Upper lobe of right lung (tissue), 1 donor: ENCODE measurements around the gene TXNL1. TPM values are rescaled to one million over a fixed set of nuclear protein-coding genes. Genes with fewer than 3 reads are reported as not detected.

Source experiments
- ATAC-seq: fragments of 200-7000 bp; cut with Tn5 transposase; one replicate; pipeline ENCODE4 v1.9.1; 2020; ENCODE audit warnings: mild to moderate bottlenecking, moderate library complexity
- DNase-seq: peaks from one replicate; pipeline ENCODE4 v3.0.0-alpha.2; 2020
- H3K27ac ChIP-seq: fragments of 200-600 bp; one replicate; pipeline ENCODE4 v1.8.0; 2022
- H3K27me3 ChIP-seq: fragments of 200-600 bp; one replicate; pipeline ENCODE4 v1.8.0; 2022; ENCODE audit warnings: mild to moderate bottlenecking
- H3K36me3 ChIP-seq: fragments of 200-600 bp; one replicate; pipeline ENCODE4 v1.8.0; 2022
- H3K4me1 ChIP-seq: fragments of 200-600 bp; one replicate; pipeline ENCODE4 v1.8.0; 2022
- H3K4me3 ChIP-seq: fragments of 200-600 bp; one replicate; pipeline ENCODE4 v1.8.0; 2022; ENCODE audit warnings: mild to moderate bottlenecking
- H3K9me3 ChIP-seq: fragments of 200-600 bp; one replicate; pipeline ENCODE4 v1.8.0; 2022
- intact Hi-C: fragments of 100-400 bp; cut with DNase I; formaldehyde crosslinking; loops from one replicate; pipeline ENCODE4 v1.11.0; 2022
- total RNA-seq: library from RNA; stranded (reverse); fragmentation: NEBNext Ultra II Directional; extraction: Animal tissue kit (Norgen Biotek cat#: 25700); gene quantifications from one replicate; pipeline ENCODE4 v1.2.1, GENCODE V29; 2021
- TF ChIP-seq, protein P1 (sequence below): fragments of 200-600 bp; IDR thresholded peaks from one replicate; pipeline ENCODE4 v1.8.0; 2022; ENCODE audit warnings: antibody characterized with exemption
- donor health status: DM: no; HTN: yes; CAD: no; lungs with severe emphysema.

Gene TXNL1
- total RNA-seq, 1 donor from 2014 or later = 56.4 TPM

- H3K27me3 ChIP-seq = no peaks in the 10 kb centered on the region
- no peak for DNase-seq
These were observed 34.0 kb upstream of the TXNL1 start for GRCh38 chr18:56672391-56672790.

DNA sequence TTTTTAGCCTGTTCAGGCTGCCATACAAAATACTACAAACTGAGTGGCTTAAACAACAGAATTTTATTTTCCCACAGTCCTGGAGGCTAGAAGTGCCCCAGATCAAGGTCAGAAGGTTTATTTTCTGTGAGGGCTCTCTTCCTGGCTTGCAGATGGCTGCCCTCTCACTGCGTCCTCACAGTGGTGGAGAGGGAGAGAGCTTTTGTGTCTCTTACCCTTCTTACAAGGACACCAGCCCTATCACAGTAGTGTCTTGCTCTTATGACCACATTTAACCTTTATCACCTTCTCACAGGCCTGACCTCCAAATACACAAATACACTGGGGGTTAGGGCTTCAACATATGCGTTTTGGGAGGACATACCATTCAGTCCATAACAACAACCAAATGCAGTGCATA, 24.5 kb upstream of the TXNL1 start:
- H3K36me3 ChIP-seq = no peaks in the 10 kb centered on the region
- ATAC-seq (no peak), DNase-seq (no peak)
- H3K9me3 ChIP-seq = no peaks in the 10 kb centered on the region
- TF ChIP-seq, protein P1, sequence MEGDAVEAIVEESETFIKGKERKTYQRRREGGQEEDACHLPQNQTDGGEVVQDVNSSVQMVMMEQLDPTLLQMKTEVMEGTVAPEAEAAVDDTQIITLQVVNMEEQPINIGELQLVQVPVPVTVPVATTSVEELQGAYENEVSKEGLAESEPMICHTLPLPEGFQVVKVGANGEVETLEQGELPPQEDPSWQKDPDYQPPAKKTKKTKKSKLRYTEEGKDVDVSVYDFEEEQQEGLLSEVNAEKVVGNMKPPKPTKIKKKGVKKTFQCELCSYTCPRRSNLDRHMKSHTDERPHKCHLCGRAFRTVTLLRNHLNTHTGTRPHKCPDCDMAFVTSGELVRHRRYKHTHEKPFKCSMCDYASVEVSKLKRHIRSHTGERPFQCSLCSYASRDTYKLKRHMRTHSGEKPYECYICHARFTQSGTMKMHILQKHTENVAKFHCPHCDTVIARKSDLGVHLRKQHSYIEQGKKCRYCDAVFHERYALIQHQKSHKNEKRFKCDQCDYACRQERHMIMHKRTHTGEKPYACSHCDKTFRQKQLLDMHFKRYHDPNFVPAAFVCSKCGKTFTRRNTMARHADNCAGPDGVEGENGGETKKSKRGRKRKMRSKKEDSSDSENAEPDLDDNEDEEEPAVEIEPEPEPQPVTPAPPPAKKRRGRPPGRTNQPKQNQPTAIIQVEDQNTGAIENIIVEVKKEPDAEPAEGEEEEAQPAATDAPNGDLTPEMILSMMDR = no peak
- H3K27me3 ChIP-seq = no peaks in the 10 kb centered on the region
- intact Hi-C loops = no loop called here
- H3K4me3 ChIP-seq = no peak overlapping the region
- H3K4me1 ChIP-seq = no peaks in the 10 kb centered on the region
- no peak overlapping the region for H3K27ac ChIP-seq

More at GRCh38 chr18:56672391-56672790, 34.0 kb upstream of the TXNL1 start:
- TF ChIP-seq, protein P1 = no peak
- Histone ChIP-seq H3K36me3 (peaks cover 8% of the 10 kb centered on the region), H3K9me3 (no peaks in the 10 kb centered on the region), H3K27ac (no peak overlapping the region), H3K4me1 (no peaks in the 10 kb centered on the region), H3K4me3 (no peak overlapping the region)
- intact Hi-C loops = no loop called here
- no peak for ATAC-seq

- TF ChIP-seq, protein P1 = no peak
- DNase-seq (no peak), ATAC-seq (no peak)
- Histone ChIP-seq H3K4me3 (no peak overlapping the region), H3K27ac (no peak overlapping the region), H3K27me3 (no peaks in the 10 kb centered on the region), H3K36me3 (no peaks in the 10 kb centered on the region), H3K9me3 (no peaks in the 10 kb centered on the region), H3K4me1 (no peaks in the 10 kb centered on the region)
- intact Hi-C loops = no loop called here
These were observed 24.1 kb upstream of the TXNL1 start for GRCh38 chr18:56662502-56662901.

- intact Hi-C loops = no loop called here
- no peak for ATAC-seq
- H3K27me3 ChIP-seq = no peaks in the 10 kb centered on the region
- TF ChIP-seq, protein P1 = no peak
- no peaks in the 10 kb centered on the region for H3K9me3 ChIP-seq
- DNase-seq = no peak
- no peak overlapping the region for H3K4me3 ChIP-seq
- H3K27ac ChIP-seq = no peak overlapping the region
- no peaks in the 10 kb centered on the region for H3K4me1 ChIP-seq
- no peaks in the 10 kb centered on the region for H3K36me3 ChIP-seq
These were observed 23.6 kb upstream of the TXNL1 start for GRCh38 chr18:56662063-56662408.

DNA sequence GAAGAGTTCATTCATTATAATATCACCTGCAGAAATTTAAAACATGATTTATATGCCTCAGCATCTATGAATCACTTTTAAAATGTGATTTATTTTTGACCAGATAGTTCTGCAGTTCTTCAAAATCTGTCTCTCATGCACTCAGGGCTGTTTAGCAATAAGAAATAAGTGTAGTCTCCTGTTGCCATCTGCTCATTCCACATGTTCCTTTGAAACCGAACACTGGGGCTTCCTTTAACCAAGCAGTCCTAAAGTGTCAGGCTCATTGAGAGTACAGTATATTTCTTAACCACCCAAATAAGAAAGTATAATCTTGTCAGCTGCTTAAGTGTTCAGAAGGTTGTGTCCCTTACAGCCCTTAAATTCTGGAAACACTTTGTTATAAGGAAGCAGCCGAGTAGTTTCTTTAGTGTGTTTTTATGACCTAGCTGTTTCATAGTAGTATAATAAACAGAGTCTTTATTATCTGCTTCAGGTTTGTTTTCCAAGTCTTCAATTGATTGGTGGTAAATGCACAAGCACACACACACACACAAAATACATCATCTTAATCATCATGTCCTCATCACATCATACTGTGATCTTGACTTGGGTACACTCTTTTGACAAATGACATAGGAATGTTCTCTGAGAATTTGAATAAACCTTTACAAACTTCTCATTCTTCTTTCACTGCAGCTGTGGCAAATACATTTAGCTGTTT, 23.1 kb upstream of the TXNL1 start:
- TF ChIP-seq, protein P1 = no peak
- Histone ChIP-seq H3K36me3 (no peaks in the 10 kb centered on the region), H3K4me1 (no peaks in the 10 kb centered on the region), H3K4me3 (no peak overlapping the region), H3K27ac (no peak overlapping the region), H3K27me3 (no peaks in the 10 kb centered on the region), H3K9me3 (no peaks in the 10 kb centered on the region)
- DNase-seq = no peak
- intact Hi-C loops = no loop called here
- ATAC-seq = no peak

DNA sequence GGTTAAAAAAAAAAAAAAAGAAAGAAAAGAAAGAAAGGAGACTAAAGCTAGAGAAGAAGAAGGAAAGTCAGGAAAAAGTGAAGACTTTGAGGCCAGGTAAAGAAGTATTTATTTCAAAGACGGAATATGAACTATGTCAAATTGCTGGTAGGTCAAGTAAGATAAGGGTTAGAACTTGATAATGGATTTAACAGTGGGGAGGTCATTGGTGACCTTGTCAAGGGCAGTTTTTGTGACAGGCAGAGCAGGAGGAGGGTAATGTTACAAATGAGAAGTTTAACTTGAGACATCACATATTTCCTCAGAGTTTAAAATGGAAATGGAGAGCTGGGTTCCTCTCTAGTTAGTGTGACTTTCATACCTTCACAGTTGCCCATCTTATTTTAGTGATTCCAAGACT, 22.3 kb upstream of the TXNL1 start:
- no peaks in the 10 kb centered on the region for H3K9me3 ChIP-seq
- H3K4me3 ChIP-seq = no peak overlapping the region
- no peaks in the 10 kb centered on the region for H3K27me3 ChIP-seq
- H3K27ac ChIP-seq = no peak overlapping the region
- ATAC-seq (no peak), DNase-seq (no peak)
- H3K36me3 ChIP-seq = no peaks in the 10 kb centered on the region
- intact Hi-C loops = no loop called here
- TF ChIP-seq, protein P1 = no peak
- no peaks in the 10 kb centered on the region for H3K4me1 ChIP-seq
